HG03095 (cell line): Measurements from ENCODE around the gene JAML.

ENCODE experiments used
- ATAC-seq: cut with Tn5 transposase; IDR thresholded peaks from one replicate; pipeline ENCODE4 v1.9.1; 2021; ENCODE audit warnings: moderate library complexity; ENCODE audit not compliant: unreplicated experiment

Gene JAML, protein sequence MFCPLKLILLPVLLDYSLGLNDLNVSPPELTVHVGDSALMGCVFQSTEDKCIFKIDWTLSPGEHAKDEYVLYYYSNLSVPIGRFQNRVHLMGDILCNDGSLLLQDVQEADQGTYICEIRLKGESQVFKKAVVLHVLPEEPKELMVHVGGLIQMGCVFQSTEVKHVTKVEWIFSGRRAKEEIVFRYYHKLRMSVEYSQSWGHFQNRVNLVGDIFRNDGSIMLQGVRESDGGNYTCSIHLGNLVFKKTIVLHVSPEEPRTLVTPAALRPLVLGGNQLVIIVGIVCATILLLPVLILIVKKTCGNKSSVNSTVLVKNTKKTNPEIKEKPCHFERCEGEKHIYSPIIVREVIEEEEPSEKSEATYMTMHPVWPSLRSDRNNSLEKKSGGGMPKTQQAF

DNA sequence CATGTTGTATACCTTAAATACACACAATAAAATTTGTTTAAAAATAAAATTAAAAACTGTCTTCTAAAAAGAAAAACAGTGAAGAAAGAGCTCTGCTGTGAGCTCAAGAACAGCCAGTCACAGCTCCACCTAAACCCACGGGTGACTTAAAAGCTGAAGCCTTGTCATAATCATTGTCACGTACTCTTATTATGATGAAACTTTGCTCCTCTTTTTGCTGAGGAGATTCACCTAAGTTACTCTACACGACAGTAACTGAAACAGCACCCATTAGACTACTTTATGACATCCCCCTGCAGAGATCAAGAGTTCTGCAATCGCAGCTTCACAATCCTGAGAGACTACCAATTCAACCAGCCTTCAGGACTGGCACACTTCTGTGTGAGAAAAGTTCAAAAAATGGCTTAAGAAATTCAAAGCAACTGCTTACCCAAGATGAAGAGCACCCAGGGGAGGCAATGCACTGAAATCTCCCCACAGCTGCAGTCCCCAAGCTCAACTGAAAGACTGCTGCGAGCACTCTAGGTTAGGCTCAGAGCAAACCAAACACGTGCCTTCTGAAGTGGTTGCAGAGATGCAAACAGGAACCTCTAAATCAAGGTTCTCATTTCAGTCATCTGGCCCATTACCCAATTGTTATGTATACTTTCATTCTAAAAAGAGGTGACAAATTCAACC, at the start of gene JAML:
Gene JAML, minus strand, starts transcription at position 501 of the 678 bp plus-strand sequence. CDS start 10,145 bp downstream, outside the sequence.
- ATAC-seq, result no peak

DNA sequence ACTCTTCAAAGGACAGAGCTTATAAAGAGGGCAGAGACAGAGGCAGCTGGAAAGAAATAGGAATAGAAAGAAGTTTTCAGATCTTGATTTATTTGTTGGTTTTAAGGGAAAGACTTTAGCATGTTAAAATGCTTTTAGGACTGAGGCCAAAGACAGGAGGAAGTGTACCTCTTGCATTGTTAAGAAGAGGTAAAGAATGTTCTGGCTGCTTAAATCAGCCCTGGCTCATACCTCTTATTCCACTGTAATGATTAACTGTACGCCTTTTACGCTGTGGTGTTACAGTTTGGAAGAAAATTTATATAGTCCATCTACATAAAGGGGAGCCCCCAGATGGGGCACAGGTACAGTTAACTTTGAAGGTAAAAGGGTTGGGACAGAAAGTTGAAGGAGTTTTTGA, 49.4 kb upstream of the JAML start:
- no peak for ATAC-seq

DNA sequence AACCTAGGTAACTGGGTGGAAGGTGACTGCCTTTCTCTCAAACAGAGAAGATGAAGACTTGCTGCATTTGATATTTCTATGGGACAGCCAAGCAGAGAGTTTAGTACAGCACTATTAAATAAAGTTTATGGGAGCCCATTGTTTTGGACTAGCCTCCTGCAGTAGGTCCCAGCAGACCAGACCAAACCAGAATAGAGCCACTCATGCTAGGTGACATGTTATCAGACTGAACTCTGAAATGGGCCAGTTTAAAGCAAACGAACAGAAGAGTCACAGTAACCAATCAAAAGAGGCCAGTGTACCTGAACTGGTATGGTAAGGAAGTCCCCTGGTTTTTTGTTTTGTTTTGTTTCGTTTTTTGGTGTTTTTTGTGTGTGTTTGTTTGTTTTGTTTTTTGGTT, 47.2 kb upstream of the JAML start:
- ATAC-seq, result no peak

DNA sequence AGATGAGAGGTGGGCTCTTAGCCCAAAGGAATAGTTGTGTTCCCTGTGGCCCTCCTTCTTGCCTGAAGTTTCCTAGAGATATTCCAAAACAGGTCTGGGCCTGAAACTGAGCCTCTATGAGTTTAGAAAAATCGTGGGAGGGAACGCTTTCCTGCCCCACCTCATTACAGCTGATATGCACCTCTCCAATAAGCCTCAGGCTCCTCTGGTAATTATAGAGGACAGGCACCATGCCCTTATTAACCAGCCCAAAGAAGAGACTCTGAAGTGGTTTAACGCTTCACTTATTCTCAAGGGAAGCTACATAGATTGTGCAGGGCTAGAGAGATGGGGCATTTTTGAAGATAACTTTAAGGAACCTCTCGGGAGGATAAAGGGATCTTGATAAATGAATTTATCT, 42.7 kb upstream of the JAML start:
- no peak for ATAC-seq

DNA sequence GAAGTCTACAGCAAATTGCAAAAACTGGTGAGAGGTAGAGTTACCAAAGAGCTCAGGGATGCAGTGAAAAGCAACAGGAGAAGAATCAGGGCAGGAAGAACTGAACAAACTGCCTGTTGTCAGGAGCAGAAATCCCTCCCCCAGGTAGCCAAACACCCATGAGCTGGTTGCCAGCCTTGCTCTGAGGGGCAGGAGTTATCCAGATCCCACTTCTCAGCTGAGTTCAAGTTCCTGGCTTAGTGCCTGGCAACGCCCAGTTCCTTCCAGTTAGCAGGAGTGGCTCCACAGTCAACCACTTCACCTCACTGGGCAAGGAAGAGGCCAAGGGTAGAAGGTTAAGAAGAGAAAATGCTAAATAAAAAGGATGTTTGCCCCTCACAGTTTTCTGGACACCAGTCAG, 41.1 kb upstream of the JAML start:
- no peak for ATAC-seq

DNA sequence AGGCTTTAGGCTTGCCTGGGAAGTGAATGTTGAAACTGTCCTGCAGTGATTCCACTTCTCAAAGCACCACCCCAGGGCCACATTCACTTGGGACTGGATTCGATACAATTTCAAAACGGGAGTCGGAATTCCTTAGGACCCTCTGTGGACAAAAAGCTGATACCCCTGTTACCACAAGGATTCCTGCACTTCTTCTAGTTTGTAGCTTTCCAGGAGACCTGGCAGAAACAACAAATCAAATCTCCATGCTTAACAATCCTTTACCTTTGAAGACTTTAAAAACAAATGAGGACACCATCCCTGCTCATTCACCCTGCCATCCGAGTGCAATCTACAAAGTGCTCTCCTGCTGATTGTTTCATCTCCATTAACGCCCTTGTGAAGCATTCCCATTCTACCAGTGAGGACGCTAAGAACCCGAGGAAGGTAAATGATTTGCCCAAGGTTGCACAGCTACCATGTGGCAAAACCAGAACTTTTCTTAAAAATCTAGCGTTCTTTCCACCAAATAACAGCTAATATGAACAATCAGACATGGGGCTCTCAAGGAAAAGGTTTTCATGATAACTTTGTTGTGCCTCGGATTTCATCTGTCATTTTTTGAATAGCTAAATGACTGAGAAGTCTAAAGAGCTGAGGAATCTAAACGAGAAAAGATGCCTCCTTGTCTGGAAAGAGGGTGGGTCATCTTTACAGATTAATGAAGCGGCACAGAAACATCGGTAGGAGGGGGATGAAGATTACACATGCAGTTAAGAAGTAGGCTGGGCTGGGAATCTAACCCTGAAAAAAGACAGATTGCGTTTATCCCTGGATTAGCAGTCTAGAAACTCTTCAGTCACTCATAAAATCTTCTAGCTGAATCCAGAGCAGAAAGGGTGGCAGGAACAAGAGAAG, 40.0 kb upstream of the JAML start:
- no peak for ATAC-seq

DNA sequence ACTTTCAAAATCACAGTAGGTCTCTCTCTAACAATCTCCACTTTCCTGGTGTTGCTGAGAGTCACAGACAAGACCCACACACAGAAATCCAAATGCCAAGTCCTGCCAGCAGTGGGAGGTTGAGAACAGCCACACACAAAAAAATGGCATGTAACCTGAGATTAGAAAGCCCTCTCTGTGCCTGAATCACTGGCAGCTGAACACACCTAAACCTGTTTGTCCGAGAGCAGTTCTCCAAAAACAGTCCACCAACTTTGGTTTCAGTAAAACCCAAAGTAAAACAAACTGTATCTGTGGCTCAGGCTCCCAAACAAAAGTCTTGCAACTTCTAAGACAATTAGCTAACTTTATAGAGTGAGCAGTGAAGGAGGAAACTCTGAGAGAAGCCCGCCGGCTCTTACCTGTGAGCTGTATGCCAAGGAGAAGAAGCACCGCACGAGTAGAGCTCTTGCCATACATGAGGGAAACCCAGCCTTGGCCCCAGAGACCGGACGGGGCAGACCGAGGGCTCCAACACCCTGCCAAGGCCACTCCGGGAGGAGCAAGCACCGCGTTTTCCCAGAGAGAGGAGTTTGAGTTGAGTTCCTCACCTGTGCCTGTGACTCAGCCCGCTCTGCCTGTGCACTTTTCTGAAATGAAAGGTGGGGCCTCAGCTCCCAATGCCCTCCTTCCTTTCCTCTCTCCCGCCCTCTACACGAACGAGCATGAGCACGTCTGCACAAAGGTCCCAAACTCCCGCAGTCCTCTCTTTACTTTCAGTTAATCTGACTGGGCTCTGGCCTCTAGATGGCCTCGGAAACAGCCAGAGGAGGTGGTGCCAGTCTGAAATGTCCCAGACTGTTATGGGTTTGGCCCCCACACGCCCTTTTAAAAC, 39.1 kb upstream of the JAML start, which contains the start of gene MPZL2:
Gene MPZL2, minus strand, starts transcription at position 603 of the 874 bp plus-strand sequence. Its CDS starts 144 bp downstream, at position 459.
- no peak for ATAC-seq

GRCh38 chr11:118263112-118263511, 38.3 kb upstream of the JAML start:
- no peak for ATAC-seq

GRCh38 chr11:118260353-118260752, 35.5 kb upstream of the JAML start:
- ATAC-seq, result no peak

DNA sequence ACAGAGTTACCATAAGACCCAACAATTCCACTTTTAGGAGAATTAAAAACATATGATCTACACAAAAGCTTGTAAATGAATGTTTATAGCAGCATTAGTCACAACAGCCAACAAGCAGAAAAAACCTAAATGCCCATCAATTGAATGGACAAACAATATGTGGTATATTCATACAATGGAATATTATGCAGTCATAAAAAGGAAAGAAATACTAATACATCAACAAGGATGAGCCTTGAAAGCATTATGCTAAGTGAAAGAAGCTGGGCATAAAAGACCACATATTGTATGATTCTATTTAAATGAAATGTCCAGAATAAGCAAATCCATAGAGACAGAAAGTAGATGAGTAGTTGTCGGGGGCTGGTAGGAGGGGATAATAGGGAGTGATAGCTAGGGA, 34.3 kb upstream of the JAML start:
- ATAC-seq, result no peak

- ATAC-seq, result no peak
Observed at GRCh38 chr11:118258410-118258809, 33.6 kb upstream of the JAML start.

- no peak for ATAC-seq
Observed at GRCh38 chr11:118252688-118253087, 27.9 kb upstream of the JAML start.

GRCh38 chr11:118251858-118252652, 27.2 kb upstream of the JAML start, which contains the start of gene MPZL3:
Gene MPZL3, minus strand, starts transcription at chr11:118252365. Its CDS starts 71 bp downstream, at chr11:118252294.
- peak; percentile 72 for ATAC-seq

DNA sequence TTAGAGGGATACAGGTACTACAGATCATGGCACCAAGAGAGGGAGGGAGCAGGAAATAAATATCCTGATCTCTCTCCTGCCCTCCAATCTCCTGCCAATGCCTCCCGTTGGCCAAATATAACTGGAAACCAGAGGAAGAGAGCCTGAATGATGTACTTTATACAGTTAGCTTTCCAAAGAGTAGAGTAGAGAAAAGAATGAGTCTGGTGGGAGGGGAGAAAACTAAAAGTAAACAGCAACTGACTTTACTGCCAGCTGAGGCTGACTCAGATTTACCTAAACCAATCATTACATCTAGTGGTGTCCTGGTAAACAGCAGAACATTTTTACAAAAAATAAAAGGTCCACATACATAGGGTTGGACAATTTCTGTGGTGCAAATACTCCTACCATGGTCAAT, 22.2 kb upstream of the JAML start:
- no peak for ATAC-seq

DNA sequence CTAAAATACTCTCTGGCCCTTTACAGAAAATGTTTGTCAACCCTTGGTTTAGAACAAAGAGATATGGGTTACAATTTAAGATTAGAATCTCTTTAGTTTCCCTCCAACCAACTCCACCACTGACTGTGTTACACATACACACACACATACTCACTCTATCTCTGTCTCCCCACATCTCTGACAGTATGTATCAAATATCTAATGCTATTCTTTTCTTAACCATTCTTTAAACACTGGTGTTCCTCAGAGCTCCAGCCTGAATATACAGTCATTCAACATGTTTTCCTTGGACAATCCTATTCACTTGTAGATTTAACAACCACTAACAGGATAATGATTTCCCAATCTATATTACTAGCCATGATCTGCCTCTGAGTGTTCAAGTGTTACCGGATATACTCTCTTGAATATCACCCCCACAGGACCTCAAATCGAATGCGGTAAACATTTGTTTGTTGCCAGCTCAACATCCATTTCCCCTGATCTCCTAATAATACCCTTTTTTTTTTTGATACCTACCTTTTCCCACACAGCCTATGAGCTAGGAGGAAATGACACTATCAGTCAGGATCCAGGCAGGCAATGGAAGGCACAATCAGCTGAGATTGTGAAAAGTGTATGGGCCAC, 21.2 kb upstream of the JAML start:
- no peak for ATAC-seq

- ATAC-seq, result no peak
Observed at GRCh38 chr11:118243993-118244762, 19.4 kb upstream of the JAML start.

DNA sequence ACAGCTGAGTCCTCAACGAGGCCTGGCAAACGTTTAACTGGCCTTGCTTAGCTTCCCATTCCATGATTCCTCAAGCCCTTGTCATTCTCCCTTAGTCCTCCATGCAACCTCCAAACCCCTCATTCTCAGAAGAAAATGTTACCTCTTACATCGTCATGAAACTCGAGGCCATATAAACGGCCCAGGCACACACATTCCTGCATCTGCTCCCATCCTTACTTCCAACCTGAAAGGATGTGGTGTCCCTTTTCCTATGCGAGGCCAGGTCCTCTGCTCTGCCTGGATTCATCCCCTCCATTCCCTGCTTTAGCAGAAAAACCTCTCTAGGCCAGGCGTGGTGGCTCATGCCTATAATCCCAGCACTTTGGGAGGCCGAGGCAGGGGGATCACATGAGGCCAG, 18.4 kb upstream of the JAML start:
- no peak for ATAC-seq

DNA sequence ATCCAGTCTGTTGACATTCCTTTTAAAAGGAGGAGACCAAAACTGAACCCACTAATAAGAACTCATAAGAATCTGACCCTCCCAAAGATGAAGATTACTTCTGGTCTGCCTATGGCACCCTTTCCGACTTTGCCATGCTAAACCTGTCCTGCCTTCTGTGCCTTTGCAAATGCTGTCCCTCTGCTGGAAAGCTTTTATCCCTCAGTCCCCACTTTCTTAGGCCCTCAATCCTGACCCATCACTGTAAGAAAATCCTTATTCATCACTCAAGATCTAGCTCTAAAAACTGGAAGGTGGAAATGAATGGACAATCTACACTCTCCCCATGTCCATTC, 16.9 kb upstream of the JAML start:
- no peak for ATAC-seq
